MCF 10A (cell line): Measurements from ENCODE around the gene MTHFS. TPM values are rescaled to one million over a fixed set of nuclear protein-coding genes. Genes with fewer than 3 reads are reported as not detected.

ENCODE experiments used
- BruUV-seq: library from RNA; stranded (reverse); fragments of 400-500 nt; replicated peaks from 2 replicates; lab custom pipeline; 2021; lab: Mats Ljungman, UMichigan
- CTCF ChIA-PET: fragments of 300-600 bp; sonication (Branson Sonifier 250); formaldehyde crosslinking; extraction: SDS; loops from one replicate; lab custom pipeline; 2021; ENCODE audit warnings: antibody characterized with exemption, inconsistent platforms; lab: Yijun Ruan, JAX
- POLR2A ChIA-PET: fragments of 300-600, 350-650 bp; sonication (Branson Sonifier 250); formaldehyde crosslinking; extraction: SDS; loops from one replicate; lab custom pipeline; 2020; ENCODE audit warnings: antibody characterized with exemption, inconsistent platforms; lab: Yijun Ruan, JAX
- DNase-seq: peaks from one replicate; pipeline ENCODE4 v3.0.0-alpha.2; 2018; ENCODE audit not compliant: unreplicated experiment
- H3K27ac Mint-ChIP-seq: one replicate; pipeline ENCODE4 v1.8.0; 2022; ENCODE audit warnings: mild to moderate bottlenecking, low read depth, mixed read lengths; ENCODE audit not compliant: unreplicated experiment
- H3K27me3 Mint-ChIP-seq: one replicate; pipeline ENCODE4 v1.8.0; 2022; ENCODE audit warnings: mixed read lengths; ENCODE audit not compliant: insufficient read depth, unreplicated experiment
- H3K36me3 Mint-ChIP-seq: one replicate; pipeline ENCODE4 v1.8.0; 2022; ENCODE audit warnings: mild to moderate bottlenecking, moderate library complexity, mixed read lengths; ENCODE audit not compliant: insufficient read depth, unreplicated experiment
- H3K4me1 Mint-ChIP-seq: one replicate; pipeline ENCODE4 v1.8.0; 2022; ENCODE audit warnings: mixed read lengths; ENCODE audit not compliant: insufficient read depth, unreplicated experiment
- H3K4me3 Mint-ChIP-seq: one replicate; pipeline ENCODE4 v1.8.0; 2022; ENCODE audit warnings: mild to moderate bottlenecking, moderate library complexity, mixed read lengths; ENCODE audit not compliant: unreplicated experiment
- H3K9me3 Mint-ChIP-seq: one replicate; pipeline ENCODE4 v1.8.0; 2022; ENCODE audit warnings: mixed read lengths; ENCODE audit not compliant: unreplicated experiment
- CTCF ChIP-seq: fragments of 200-600 bp; IDR thresholded peaks from one replicate; pipeline ENCODE4 v1.8.0; 2022; ENCODE audit warnings: antibody characterized with exemption, mild to moderate bottlenecking; ENCODE audit not compliant: unreplicated experiment
- intact Hi-C: fragments of 100-400 bp; cut with micrococcal nuclease; formaldehyde crosslinking; loops from 2 replicates; pipeline ENCODE4 v1.14.1; 2022
- total RNA-seq: library from RNA; stranded (reverse); gene quantifications from 2 replicates; pipeline ENCODE4 v1.2.3, GENCODE V29; 2022

The MTHFS gene
- total RNA-seq, 1 experiment from 2014 or later, result 34.5 TPM

GRCh38 chr15:79831604-79832003 is 65.2 kb downstream of the MTHFS start:
- peaks cover 4% of the 10 kb centered on the region for H3K36me3 Mint-ChIP-seq
- ChIA-PET POLR2A (interaction anchor here (0.5 kb wide), 1 partner anchor 29 kb away, joined by 3 read pairs; no protein-coding TSS in a partner anchor), CTCF (interaction anchor here (0.6 to 0.8 kb wide), 3 partner anchors 22 to 451 kb away, joined by 3 read pairs; no protein-coding TSS in a partner anchor)
- H3K27ac Mint-ChIP-seq, result no peak overlapping the region
- intact Hi-C loops, result no loop called here
- DNase-seq, result no peak
- no peaks in the 10 kb centered on the region for H3K4me1 Mint-ChIP-seq
- H3K9me3 Mint-ChIP-seq, result peaks cover 8% of the 10 kb centered on the region
- no peak for TF ChIP-seq CTCF
- H3K4me3 Mint-ChIP-seq, result no peak overlapping the region
- BruUV-seq, result no TSS peak
- no peaks in the 10 kb centered on the region for H3K27me3 Mint-ChIP-seq

- Mint-ChIP-seq H3K4me1 (no peaks in the 10 kb centered on the region), H3K9me3 (peaks cover 8% of the 10 kb centered on the region), H3K4me3 (no peak overlapping the region), H3K27ac (no peak overlapping the region), H3K36me3 (no peaks in the 10 kb centered on the region), H3K27me3 (no peaks in the 10 kb centered on the region)
- no TSS peak for BruUV-seq
- no peak for TF ChIP-seq CTCF
- DNase-seq, result no peak
- intact Hi-C loops, result no loop called here
- ChIA-PET POLR2A (no interaction called here), CTCF (interaction anchor here (0.7 to 1.2 kb wide), 3 partner anchors 24 to 480 kb away, joined by 4 to 5 read pairs (median 5); no protein-coding TSS in a partner anchor)
Observed at GRCh38 chr15:79829950-79830349, 66.9 kb downstream of the MTHFS start.

- Mint-ChIP-seq H3K4me1 (no peaks in the 10 kb centered on the region), H3K9me3 (peaks cover 8% of the 10 kb centered on the region), H3K27ac (no peak overlapping the region), H3K4me3 (no peak overlapping the region), H3K27me3 (no peaks in the 10 kb centered on the region), H3K36me3 (no peaks in the 10 kb centered on the region)
- no peak for TF ChIP-seq CTCF
- ChIA-PET POLR2A (interaction anchor here (0.7 to 1.0 kb wide), 2 partner anchors 9 to 27 kb away, joined by 3 read pairs; no protein-coding TSS in a partner anchor), CTCF (interaction anchor here (1.1 to 1.3 kb wide), 2 partner anchors 21 to 488 kb away, joined by 3 to 4 read pairs; no protein-coding TSS in a partner anchor)
- no TSS peak for BruUV-seq
- no peak for DNase-seq
- intact Hi-C loops, result no loop called here
Observed at GRCh38 chr15:79828447-79828846, 68.4 kb downstream of the MTHFS start.

- H3K4me3 Mint-ChIP-seq, result no peak overlapping the region
- H3K27ac Mint-ChIP-seq, result no peak overlapping the region
- intact Hi-C loops, result no loop called here
- H3K27me3 Mint-ChIP-seq, result no peaks in the 10 kb centered on the region
- no TSS peak for BruUV-seq
- peaks cover 8% of the 10 kb centered on the region for H3K9me3 Mint-ChIP-seq
- DNase-seq, result no peak
- ChIA-PET POLR2A (no interaction called here), CTCF (interaction anchor here (0.6 kb wide), 2 partner anchors 13 to 23 kb away, joined by 3 read pairs; no protein-coding TSS in a partner anchor)
- H3K36me3 Mint-ChIP-seq, result no peaks in the 10 kb centered on the region
- no peak for TF ChIP-seq CTCF
- H3K4me1 Mint-ChIP-seq, result no peaks in the 10 kb centered on the region
Observed at GRCh38 chr15:79826800-79827199, 70.0 kb downstream of the MTHFS start.
